ENCODE measurements around the gene COQ4.

DNA sequence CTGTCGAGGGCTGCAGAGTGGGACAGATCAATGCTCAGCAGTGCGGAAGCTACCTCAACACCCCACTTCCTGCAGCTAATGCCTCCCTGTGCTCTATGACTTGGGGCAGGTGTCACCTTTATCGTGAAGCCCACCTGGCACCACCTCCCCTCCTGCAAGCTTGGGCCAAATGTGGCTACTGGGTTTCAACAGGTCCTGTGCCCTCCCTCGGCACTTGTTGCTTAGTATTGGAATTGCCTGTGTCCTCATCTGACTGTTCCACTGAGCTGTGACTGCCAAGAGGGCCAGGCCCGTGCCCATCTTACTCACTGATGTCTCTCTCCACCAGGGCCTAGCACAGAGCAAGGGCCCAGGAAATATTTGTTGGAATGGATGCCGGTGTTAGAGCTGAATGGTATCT lies 27.1 kb downstream of the COQ4 start:
- TF ChIP-seq, protein P1, sequence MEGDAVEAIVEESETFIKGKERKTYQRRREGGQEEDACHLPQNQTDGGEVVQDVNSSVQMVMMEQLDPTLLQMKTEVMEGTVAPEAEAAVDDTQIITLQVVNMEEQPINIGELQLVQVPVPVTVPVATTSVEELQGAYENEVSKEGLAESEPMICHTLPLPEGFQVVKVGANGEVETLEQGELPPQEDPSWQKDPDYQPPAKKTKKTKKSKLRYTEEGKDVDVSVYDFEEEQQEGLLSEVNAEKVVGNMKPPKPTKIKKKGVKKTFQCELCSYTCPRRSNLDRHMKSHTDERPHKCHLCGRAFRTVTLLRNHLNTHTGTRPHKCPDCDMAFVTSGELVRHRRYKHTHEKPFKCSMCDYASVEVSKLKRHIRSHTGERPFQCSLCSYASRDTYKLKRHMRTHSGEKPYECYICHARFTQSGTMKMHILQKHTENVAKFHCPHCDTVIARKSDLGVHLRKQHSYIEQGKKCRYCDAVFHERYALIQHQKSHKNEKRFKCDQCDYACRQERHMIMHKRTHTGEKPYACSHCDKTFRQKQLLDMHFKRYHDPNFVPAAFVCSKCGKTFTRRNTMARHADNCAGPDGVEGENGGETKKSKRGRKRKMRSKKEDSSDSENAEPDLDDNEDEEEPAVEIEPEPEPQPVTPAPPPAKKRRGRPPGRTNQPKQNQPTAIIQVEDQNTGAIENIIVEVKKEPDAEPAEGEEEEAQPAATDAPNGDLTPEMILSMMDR (conservative IDR thresholded peaks at IDR 0.05; ENCODE audit: low read depth, low read length): no peak
- no peak for TF ChIP-seq EZH2 (IDR thresholded peaks at IDR 0.05; ENCODE audit: low read length, unreplicated experiment)

Measured in PC-3 (cell line).